NCI-H1694 (cell line): Measurements from ENCODE around the gene RNF166.

Experiments used
- DNase-seq: peaks from one replicate; lab custom pipeline; 2025; lab: John Stamatoyannopoulos, UW

RNF166 gene

DNA sequence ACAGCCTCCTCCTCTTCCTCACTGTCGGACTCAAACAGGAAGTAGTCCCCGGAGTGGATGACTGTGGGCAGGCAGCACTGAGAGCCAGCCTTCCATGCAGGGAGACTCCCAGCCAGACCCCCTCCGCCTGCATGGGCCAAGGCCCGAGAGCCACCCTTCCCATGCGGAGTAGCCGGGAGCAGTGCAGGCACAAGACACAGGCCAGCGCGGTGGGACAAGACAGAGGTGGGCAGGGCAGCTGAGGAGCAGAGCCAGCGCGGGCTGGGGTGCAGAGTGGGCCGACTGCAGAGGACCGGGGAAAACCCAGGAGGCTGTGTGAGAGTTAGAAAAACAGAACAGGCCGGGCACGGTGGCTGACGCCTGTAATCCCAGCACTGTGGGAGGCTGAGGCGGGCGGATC, 17.7 kb upstream of the RNF166 start:
- DNase-seq: no peak

DNA sequence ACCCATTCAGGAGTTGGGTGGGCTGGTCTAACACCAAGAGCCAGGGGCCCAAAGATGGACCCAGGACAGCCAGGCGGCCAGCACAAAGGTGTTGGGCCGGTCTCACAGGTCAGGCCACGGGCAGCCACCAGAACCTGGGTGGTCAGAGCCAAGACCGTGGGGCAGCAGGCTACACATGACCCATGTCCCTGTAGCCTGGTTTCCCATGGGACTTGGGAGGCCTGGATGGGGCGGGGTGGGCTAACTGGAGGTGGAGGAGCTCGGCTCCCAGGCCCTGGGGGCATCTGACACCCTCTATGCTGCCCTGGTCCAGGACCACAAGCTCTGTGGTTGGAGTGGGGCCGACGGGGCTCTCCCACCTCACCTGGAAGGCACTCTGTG, 17.3 kb upstream of the RNF166 start:
- DNase-seq: no peak

DNA sequence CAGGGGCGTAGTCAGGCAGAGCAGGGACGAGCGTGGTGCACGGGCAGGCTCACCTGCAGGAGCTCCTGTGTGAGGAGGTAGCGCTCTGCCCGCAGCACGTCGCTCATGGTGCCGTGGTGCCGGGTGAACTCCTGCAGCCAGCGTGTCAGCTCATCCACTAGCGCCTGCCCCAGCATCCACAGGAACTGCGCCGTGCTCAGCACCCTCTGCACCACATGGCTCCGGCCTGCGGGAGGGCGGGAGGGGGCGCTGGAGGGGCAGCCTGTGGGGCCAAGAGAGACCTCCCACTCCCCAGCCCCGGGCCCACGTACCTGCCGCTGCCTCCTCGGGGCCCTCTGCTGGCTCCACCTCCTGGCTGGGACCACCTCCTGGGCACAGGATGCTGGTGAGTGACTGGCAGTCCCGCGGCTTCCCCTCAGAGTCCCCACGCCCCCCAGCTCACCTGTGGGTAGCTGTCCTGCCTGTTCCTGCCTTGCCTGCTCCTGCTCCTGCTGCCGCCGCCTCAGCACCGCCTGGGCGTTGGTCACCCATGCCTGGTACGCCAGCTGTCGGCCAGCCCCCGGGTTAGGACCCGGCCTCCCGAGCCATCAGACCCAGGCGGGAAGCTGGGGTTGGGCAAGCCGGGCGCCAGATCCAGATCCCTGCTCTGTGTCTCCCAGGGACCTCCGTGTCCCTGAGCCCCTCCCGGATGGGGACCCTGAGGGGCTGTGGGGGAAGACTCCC, 16.7 kb upstream of the RNF166 start:
- DNase-seq: no peak

GRCh38 chr16:88721815-88722755, 15.9 kb upstream of the RNF166 start:
- no peak for DNase-seq

- DNase-seq: no peak
Measured at GRCh38 chr16:88721236-88721635, 15.0 kb upstream of the RNF166 start.

GRCh38 chr16:88720396-88720970, 14.3 kb upstream of the RNF166 start:
- no peak for DNase-seq

DNA sequence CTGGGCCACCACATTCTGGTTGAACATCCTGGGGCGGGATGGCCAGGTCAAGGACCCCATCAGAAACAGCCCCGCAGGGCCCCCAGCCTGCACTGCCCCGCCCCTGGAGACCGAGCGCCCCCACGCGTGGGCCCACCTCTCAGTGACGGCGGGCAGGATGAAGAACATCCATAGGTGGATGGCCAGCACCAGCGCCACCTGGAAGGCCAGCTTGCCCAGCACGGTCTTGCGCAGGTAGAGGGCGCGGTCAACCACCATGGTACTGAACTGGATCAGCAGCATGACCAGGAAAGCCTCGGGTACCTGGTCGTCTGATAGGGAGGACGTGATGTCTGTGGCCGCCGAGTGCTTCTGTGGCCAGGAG, 13.7 kb upstream of the RNF166 start:
- no peak for DNase-seq

DNA sequence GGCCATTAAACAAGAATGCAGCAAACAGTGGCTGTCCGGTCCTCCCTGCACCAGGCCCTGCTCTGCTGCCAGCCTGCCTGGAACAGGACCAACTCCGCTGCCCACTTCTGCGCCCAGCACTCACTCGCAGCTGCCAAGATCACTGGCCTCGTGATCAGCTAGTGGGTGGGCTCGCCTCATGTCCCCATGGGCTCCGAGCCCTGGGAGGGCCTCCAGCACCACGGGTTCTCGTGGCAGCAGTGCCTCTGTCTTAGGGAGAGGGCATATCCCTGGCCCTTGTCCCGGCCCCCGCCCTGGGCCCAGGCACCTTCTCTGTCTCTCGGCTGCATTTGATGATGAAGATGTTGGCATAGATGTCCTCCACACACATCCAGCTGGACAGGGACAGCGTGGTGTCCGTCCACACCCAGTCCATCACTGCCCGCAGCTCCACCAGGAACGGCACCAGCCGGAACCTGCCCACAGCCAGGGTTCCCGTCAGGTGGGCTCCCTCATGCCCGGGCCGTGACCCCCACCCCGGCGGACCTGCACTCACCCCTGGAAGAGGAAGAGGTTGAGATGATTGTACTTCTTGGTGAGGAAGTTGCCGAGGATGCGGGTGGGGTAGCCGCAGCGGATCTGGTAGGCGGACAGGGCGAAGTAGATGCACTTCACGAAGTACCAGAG, 13.2 kb upstream of the RNF166 start:
- no peak for DNase-seq

DNA sequence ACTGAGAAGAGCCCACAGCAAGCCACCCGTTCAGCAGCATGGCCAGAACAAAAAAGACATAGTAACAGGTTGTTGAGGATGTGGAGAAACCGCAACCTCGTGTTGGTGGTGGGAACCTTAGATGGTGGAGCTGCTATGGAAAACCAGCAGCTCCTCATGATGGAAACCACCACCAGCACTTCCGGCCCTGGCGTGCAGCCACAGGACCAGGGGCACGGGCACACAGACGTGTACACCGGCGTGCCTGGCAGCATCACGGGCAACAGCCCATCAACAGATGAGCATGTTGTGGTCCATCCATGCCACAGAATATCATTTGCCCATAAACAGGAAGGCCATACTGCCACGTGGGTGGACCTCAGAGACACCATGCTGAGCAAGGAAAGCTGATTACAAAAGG, 12.0 kb upstream of the RNF166 start:
- no peak for DNase-seq

DNA sequence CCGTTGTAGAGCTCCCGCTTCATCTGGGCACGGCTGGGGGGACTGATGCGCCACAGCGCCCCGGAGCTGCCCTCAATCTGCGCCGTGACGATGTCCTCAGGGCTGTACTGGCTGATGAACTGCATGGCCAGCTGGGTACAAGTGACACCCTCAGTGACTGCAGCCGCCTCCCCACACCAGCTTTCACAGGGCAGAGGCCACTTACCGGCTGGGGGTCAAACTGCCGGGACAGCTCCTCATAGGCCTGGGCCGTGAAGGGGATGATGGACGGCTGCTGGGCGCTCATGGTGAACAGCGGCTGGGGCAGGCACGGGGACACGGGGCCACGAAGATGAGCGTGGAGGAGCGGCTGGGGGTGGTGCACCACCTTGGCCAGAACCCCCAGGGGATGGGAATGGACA, 10.4 kb upstream of the RNF166 start:
- no peak for DNase-seq

- no peak for DNase-seq
Measured at GRCh38 chr16:88716201-88716600, 10.0 kb upstream of the RNF166 start.

GRCh38 chr16:88715312-88716190, 9.3 kb upstream of the RNF166 start:
- no peak for DNase-seq

- no peak for DNase-seq
Measured at GRCh38 chr16:88714420-88715302, 8.5 kb upstream of the RNF166 start.

DNA sequence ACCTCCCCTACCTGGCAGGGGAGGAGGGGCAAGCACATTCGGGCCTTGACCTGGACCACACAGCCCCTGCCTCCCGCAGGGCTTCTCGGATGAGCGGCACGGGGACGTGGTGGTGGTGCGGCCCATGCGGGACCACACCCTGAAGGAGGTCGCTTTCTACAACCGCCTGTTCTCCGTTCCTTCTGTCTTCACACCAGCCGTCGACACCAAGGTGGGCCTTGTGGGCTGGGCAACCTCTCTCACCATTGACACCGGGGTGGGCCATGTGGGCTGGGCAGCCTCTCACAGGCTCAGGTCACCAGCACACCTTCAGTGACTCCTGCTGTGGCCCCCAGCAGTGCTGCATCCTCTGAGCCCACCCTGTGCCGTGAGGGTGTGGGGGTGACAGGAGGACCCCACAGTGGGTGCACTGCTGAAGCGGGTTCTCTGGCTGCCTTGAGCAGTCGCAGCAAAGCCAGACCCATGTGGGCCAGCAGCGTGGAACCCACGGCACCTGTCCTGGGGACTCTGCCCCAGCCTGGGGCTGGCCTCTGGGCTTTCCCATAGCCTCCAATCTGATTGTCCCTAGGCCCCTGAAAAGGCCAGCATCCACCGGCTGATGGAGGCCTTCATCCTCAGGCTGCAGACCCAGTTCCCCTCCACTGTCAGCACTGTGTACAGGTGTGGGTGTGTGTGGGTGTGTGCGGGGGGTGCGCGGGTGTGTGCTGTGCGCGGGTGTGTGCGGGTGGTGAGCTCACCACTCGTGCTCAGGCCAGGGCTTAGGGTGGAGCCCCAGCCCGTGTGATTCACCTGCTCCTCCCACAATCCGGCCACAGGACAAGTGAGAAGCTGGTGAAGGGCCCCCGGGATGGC, 7.6 kb upstream of the RNF166 start:
- DNase-seq: no peak

GRCh38 chr16:88713054-88713453, 6.8 kb upstream of the RNF166 start:
- no peak for DNase-seq

- DNase-seq: no peak
Measured at GRCh38 chr16:88712362-88712979, 6.3 kb upstream of the RNF166 start.

GRCh38 chr16:88711750-88712340, 5.6 kb upstream of the RNF166 start:
- DNase-seq: no peak

- no peak for DNase-seq
Measured at GRCh38 chr16:88710556-88710955, 4.3 kb upstream of the RNF166 start.
